Subcutaneous preadipocyte (primary cell): ENCODE results near the gene PRR20E. TPM values are rescaled to one million over a fixed set of nuclear protein-coding genes. Genes with fewer than 3 reads are reported as not detected.

ENCODE experiments used
- small RNA-seq: library from RNA; depleted of rRNA; stranded (forward); fragments of <200 nt; gene quantifications from one replicate; pipeline ENCODE3, GENCODE V24; 2012
- total RNA-seq: library from RNA; depleted of rRNA; stranded (reverse); fragments of >200 nt; gene quantifications from 2 replicates; pipeline ENCODE4 v1.2.3, GENCODE V29; 2012

Gene PRR20E
- not detected in 2 replicates for total RNA-seq

GRCh38 chr13:57166897-57167296 lies at the start of gene PRR20E:
PRR20E (plus strand) TSS chr13:57167197; CDS start chr13:57167584, 387 bp downstream.

GRCh38 chr13:57140235-57140968 lies 26.6 kb upstream of the PRR20E start, which contains the start of gene PRR20A:
PRR20A (plus strand) TSS chr13:57140918; CDS start chr13:57141305, 387 bp downstream.

GRCh38 chr13:57147188-57147587 lies 19.8 kb upstream of the PRR20E start, which contains the start of gene PRR20B:
PRR20B (plus strand) TSS chr13:57147488; CDS start chr13:57147875, 387 bp downstream.

GRCh38 chr13:57153761-57154160 lies 13.2 kb upstream of the PRR20E start, which contains the start of gene PRR20C:
PRR20C (plus strand) TSS chr13:57154061; CDS start chr13:57154448, 387 bp downstream.

GRCh38 chr13:57160332-57160731 lies 6.7 kb upstream of the PRR20E start, which contains the start of gene PRR20D:
PRR20D (plus strand) TSS chr13:57160632; CDS start chr13:57161019, 387 bp downstream.

Small RNAs within 50 kb of the gene (small RNA-seq; reads per million reads assigned to genes)
- gene PRR20FP, result not detected

Other genes with a start within 250 kb of the PRR20E start
- not detected in 2 replicates for gene PRR20A, start 26.3 kb upstream of the PRR20E start, total RNA-seq
- not detected in 2 replicates for gene PRR20B, start 19.7 kb upstream of the PRR20E start, total RNA-seq
- gene PRR20C, start 13.1 kb upstream of the PRR20E start, total RNA-seq, result not detected in 2 replicates
- gene PRR20D, start 6.6 kb upstream of the PRR20E start, total RNA-seq, result not detected in 2 replicates